ENCODE data around the gene CD2BP2. TPM values are rescaled to one million over a fixed set of nuclear protein-coding genes. Genes with fewer than 3 reads are reported as not detected.

Gene CD2BP2
- total RNA-seq, 4 donors from 2014 or later = 21.9 to 38.0 (median 28.5) TPM

DNA sequence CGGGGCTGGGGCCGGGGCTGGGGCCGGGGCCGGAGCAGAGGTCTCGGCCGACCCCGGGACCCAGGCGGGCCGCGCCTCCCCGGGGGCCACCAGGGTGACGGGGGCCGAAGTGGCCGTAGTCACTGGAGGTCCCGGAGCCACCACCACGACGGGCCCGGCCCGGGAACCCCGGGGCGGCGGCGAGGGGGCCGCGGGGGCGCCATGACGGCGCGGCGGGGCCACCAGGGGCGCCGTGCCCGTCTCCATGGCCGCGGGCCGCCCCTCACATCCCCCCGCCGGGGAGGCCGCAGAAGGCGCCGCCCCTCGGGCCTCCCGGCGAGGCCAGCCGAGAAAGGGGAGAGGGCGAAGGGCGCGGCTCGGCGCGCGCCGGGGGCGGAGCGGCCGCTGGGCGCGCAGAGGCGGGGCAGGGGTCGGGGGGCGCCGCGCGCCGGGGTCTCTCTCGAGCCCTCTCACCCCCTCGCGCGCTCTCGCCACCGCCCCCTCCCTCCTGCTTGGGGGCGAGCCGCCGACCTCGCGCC is 14.9 kb upstream of the CD2BP2 start:
- no peaks in the 10 kb centered on the region for H3K27me3 ChIP-seq
- peak in 1 of 4 donors; percentile 78 for TF ChIP-seq POLR2A (IDR thresholded peaks at IDR 0.05)
- TF ChIP-seq, protein P1, sequence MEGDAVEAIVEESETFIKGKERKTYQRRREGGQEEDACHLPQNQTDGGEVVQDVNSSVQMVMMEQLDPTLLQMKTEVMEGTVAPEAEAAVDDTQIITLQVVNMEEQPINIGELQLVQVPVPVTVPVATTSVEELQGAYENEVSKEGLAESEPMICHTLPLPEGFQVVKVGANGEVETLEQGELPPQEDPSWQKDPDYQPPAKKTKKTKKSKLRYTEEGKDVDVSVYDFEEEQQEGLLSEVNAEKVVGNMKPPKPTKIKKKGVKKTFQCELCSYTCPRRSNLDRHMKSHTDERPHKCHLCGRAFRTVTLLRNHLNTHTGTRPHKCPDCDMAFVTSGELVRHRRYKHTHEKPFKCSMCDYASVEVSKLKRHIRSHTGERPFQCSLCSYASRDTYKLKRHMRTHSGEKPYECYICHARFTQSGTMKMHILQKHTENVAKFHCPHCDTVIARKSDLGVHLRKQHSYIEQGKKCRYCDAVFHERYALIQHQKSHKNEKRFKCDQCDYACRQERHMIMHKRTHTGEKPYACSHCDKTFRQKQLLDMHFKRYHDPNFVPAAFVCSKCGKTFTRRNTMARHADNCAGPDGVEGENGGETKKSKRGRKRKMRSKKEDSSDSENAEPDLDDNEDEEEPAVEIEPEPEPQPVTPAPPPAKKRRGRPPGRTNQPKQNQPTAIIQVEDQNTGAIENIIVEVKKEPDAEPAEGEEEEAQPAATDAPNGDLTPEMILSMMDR (IDR thresholded peaks at IDR 0.05) = peak in 1 of 6 experiments; percentile 27
- H3K27ac ChIP-seq = peak overlapping the region; percentile 80 to 98 (median 96)
- no peaks in the 10 kb centered on the region for H3K9me3 ChIP-seq
- no CpG with 5 or more reads among the region's 76 CpGs for WGBS, 2 donors
- no peak for DNase-seq
- peaks cover 19 to 56% (median 34%) of the 10 kb centered on the region in 3 donors for H3K4me1 ChIP-seq
- H3K4me3 ChIP-seq = peak overlapping the region; percentile 64 to 94 (median 74)
- intact Hi-C loops (cut with DNase I) = no loop called here
- peaks cover 0 to 19% (median under 1%) of the 10 kb centered on the region in 3 donors for H3K36me3 ChIP-seq

DNA sequence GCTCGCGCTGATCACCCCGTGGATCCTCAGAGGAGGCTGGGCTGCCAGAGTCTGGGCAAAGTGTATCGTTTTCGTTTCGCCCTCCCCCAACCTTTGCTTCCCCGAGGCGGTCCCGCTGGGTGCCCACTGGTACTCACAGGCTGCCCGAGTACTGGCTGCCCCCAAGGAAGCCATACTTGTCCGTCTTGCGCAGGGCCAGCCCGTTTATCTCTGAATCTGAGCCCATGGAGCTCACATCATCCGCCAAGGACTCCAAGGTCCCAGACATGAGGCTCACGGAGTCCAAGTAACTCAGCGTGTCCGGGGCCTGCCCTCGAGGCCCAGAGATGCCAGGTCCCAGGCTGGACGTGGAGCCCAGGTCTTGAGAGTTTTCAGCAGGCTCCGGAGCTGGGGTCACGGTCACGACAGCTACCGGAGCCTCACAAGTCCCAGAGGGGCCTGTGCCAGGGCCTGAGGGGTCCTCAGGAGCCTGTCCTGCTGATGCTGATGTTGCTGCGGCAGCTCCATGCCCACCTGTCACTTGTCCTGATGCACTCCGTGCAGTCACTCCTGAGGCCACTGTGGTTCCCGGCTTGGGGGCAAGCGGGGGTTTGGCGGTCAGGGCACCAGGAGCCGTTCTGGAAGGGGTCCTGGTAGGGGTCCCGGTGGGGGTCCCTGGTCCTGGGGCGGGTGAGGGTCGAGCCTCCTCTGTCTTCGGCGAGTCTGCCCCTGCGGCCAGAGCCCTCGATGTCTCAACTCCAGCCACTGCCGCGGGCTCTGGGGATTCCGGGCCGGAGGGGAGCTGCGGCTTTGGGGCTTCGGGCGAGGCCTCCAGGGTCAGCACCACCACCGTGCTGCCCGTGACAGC is 14.2 kb upstream of the CD2BP2 start:
- peaks cover 19 to 60% (median 34%) of the 10 kb centered on the region in 3 donors for H3K4me1 ChIP-seq
- no peaks in the 10 kb centered on the region for H3K9me3 ChIP-seq
- H3K27ac ChIP-seq = peak overlapping the region; percentile 80 to 98 (median 96)
- no peaks in the 10 kb centered on the region for H3K27me3 ChIP-seq
- intact Hi-C loops (cut with DNase I) = no loop called here
- TF ChIP-seq POLR2A (IDR thresholded peaks at IDR 0.05) = no peak
- TF ChIP-seq, protein P1 (IDR thresholded peaks at IDR 0.05) = no peak
- no peak for DNase-seq
- 0% methylated on average over 4 to 13 of the region's 45 CpGs for WGBS, 2 donors
- peak overlapping the region; percentile 64 to 94 (median 74) for H3K4me3 ChIP-seq
- H3K36me3 ChIP-seq = peaks cover 0 to 26% (median 6%) of the 10 kb centered on the region in 3 donors

DNA sequence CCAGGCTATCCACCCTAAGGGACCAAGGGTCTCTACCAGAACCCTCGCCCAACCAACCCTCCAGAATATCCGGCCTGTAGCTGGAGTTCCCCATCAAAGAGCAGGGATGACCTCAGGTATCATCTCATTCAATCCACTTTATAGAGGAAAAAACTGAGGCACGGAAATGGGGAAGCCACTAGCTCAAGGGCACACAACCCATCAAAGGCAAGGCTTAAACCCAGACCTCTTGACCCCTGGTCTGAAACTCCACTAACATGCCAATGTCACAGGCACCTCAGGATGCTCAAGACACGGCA is 13.6 kb upstream of the CD2BP2 start:
- intact Hi-C loops (cut with DNase I) = no loop called here
- WGBS, 2 donors = 0% methylated on average over 1 of the region's 4 CpGs; no CpG with 5 or more reads in 1 of the 2 donors

DNA sequence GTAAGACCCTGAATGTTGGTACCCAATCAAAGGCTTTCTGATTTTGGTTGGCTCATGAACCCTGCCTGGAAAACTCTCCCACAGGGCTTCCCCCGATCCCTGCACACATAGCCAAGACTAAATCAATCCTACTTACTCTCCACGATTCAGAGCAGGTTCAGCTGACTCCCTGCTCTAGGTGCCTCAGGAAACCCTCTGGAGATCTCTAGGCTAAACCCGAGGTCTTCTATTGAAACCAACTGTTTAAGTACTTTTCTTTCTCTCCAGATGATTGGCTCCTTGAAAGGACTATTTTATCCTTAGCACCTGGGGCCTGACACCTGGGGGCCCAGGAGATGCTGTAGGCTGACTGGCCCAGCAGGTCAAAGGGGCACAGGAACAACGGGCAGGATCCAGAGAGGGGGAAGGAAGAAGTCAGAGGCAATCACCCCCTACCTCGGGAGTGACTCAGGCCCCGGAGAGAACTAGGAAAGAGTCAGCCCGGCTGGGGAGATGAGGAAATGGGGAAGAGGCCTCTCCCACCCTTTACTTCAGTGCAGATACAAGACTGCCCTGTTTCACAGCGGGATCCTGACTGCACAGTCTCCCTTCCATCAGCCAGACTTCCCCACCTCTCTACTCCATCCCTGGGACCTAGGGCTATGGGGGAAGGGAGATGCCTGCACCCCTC is 13.1 kb upstream of the CD2BP2 start:
- H3K27me3 ChIP-seq = no peaks in the 10 kb centered on the region
- H3K4me3 ChIP-seq = peak overlapping the region; percentile 64 to 94 (median 74)
- peak overlapping the region; percentile 80 to 98 (median 96) for H3K27ac ChIP-seq
- intact Hi-C loops (cut with DNase I) = no loop called here
- 0 to 4% methylated on average over 6 to 7 of the region's 8 CpGs for WGBS, 2 donors
- no peak for DNase-seq
- peak in 1 of 4 donors; percentile 11 for TF ChIP-seq POLR2A (IDR thresholded peaks at IDR 0.05)
- TF ChIP-seq, protein P1 (IDR thresholded peaks at IDR 0.05) = no peak
- H3K9me3 ChIP-seq = no peaks in the 10 kb centered on the region
- H3K4me1 ChIP-seq = peaks cover 19 to 60% (median 34%) of the 10 kb centered on the region in 3 donors
- peaks cover 0 to 36% (median 6%) of the 10 kb centered on the region in 3 donors for H3K36me3 ChIP-seq

More for the DNA sequence above, 13.6 kb upstream of the CD2BP2 start:
- no peaks in the 10 kb centered on the region for H3K9me3 ChIP-seq
- H3K27me3 ChIP-seq = no peaks in the 10 kb centered on the region
- no peak for TF ChIP-seq POLR2A (IDR thresholded peaks at IDR 0.05)
- TF ChIP-seq, protein P1 (IDR thresholded peaks at IDR 0.05) = no peak
- no peak for DNase-seq
- peaks cover 0 to 31% (median 6%) of the 10 kb centered on the region in 3 donors for H3K36me3 ChIP-seq
- H3K27ac ChIP-seq = peak overlapping the region; percentile 80 to 98 (median 96)
- peaks cover 19 to 60% (median 34%) of the 10 kb centered on the region in 3 donors for H3K4me1 ChIP-seq
- H3K4me3 ChIP-seq = peak overlapping the region; percentile 64 to 94 (median 74)

Measured in esophagus squamous epithelium (tissue), 5 donors.